CD4-positive, alpha-beta T cell (primary cell): ENCODE measurements around the gene IQCM. TPM values are rescaled to one million over a fixed set of nuclear protein-coding genes. Genes with fewer than 3 reads are reported as not detected.

Experiments
- ATAC-seq: fragments of 200-7000 bp; cut with Tn5 transposase; one replicate; pipeline ENCODE4 v1.10.0; 2022; ENCODE audit warnings: mild to moderate bottlenecking; ENCODE audit not compliant: poor library complexity
- CTCF ChIA-PET: fragments of 350-600 bp; sonication (Branson Sonifier 250); formaldehyde crosslinking; loops from one replicate; lab custom pipeline; 2021; ENCODE audit warnings: antibody characterized with exemption, inconsistent platforms; lab: Charles Lee
- POLR2A ChIA-PET: fragments of 350-600 bp; sonication (Branson Sonifier 250); formaldehyde crosslinking; loops from one replicate; lab custom pipeline; 2021; ENCODE audit warnings: antibody characterized with exemption, inconsistent platforms; lab: Charles Lee
- DNase-seq, 14 experiments: peaks; one replicate each; pipeline ENCODE4 v3.0.0-alpha.2; 2013 to 2020; ENCODE audit warnings: mixed read lengths in 2 of 14
- H3K27ac ChIP-seq, 2 donors: one replicate each; pipeline versions ENCODE4 v1.5.1 to v1.7.0; 2013; ENCODE audit warnings: low read length in 2 of 2, low read depth in 1 of 2, mild to moderate bottlenecking in 1 of 2
- H3K27me3 ChIP-seq, 2 experiments: 1 replicate in 1 of 2; 2 replicates in 1 of 2; pipeline versions ENCODE4 v1.6.1 to v1.7.0; 2013; ENCODE audit warnings: low read length in 2 of 2, control low read depth in 1 of 2, mild to moderate bottlenecking in 1 of 2, moderate library complexity in 1 of 2; ENCODE audit not compliant: insufficient read depth in 2 of 2, control insufficient read depth in 1 of 2
- H3K36me3 ChIP-seq: one replicate; pipeline ENCODE4 v1.6.1; 2013; ENCODE audit warnings: low read length, control low read depth; ENCODE audit not compliant: insufficient read depth
- H3K4me1 ChIP-seq: one replicate; pipeline ENCODE4 v1.6.1; 2013; ENCODE audit warnings: low read length, control low read depth; ENCODE audit not compliant: insufficient read depth
- H3K4me3 ChIP-seq: one replicate; pipeline ENCODE4 v1.5.1; 2013; ENCODE audit warnings: mild to moderate bottlenecking, low read length, moderate library complexity
- H3K9me3 ChIP-seq, 2 experiments: 1 replicate in 1 of 2; 2 replicates in 1 of 2; pipeline versions ENCODE4 v1.6.1 to v1.7.0; 2013; ENCODE audit warnings: low read length in 2 of 2, mild to moderate bottlenecking in 2 of 2, control low read depth in 1 of 2, moderate library complexity in 1 of 2; ENCODE audit not compliant: control insufficient read depth in 1 of 2, insufficient read depth in 1 of 2
- H3K27ac Mint-ChIP-seq: one replicate; pipeline ENCODE4 v1.8.0; 2020; ENCODE audit warnings: mixed read lengths
- H3K27me3 Mint-ChIP-seq: one replicate; pipeline ENCODE4 v1.8.0; 2021; ENCODE audit warnings: mixed read lengths
- H3K36me3 Mint-ChIP-seq: one replicate; pipeline ENCODE4 v1.8.0; 2021; ENCODE audit warnings: low read depth, mixed read lengths
- H3K4me1 Mint-ChIP-seq: one replicate; pipeline ENCODE4 v1.8.0; 2021; ENCODE audit warnings: low read depth, mixed read lengths
- H3K4me3 Mint-ChIP-seq: one replicate; pipeline ENCODE4 v1.8.0; 2020; ENCODE audit warnings: mild to moderate bottlenecking, mixed read lengths
- H3K9me3 Mint-ChIP-seq: one replicate; pipeline ENCODE4 v1.8.0; 2020; ENCODE audit warnings: mixed read lengths
- CTCF ChIP-seq: fragments of 200-600 bp; IDR thresholded peaks from one replicate; pipeline ENCODE4 v1.8.0; 2022; ENCODE audit warnings: antibody characterized with exemption, mild to moderate bottlenecking
- intact Hi-C, 2 experiments: fragments of 100-400 bp; cut with DNase I in 1 of 2; cut with micrococcal nuclease in 1 of 2; formaldehyde crosslinking; loops; one replicate each; pipeline versions ENCODE4 v1.15.1 to v1.9.0; 2023 to 2025; cut with DNase I, micrococcal nuclease
- total RNA-seq, 174 experiments: library from RNA in 2 of 174; stranded (reverse) in 2 of 174; gene quantifications; one replicate each; pipeline ENCODE4 v1.2.3 and lab custom pipeline; 2021 to 2026

The IQCM gene
- total RNA-seq, 2 experiments from 2014 or later, result not detected

- Histone ChIP-seq H3K9me3 (no peaks in the 10 kb centered on the region), H3K4me1 (no peaks in the 10 kb centered on the region), H3K27me3 (no peaks in the 10 kb centered on the region), H3K27ac (no peak overlapping the region), H3K4me3 (no peak overlapping the region), H3K36me3 (no peaks in the 10 kb centered on the region)
- H3K4me1 Mint-ChIP-seq, result no peaks in the 10 kb centered on the region
- H3K4me3 Mint-ChIP-seq, result no peak overlapping the region
- POLR2A ChIA-PET, result no interaction called here
- intact Hi-C loops, result no loop called here
- H3K9me3 Mint-ChIP-seq, result peaks cover 5% of the 10 kb centered on the region
- H3K36me3 Mint-ChIP-seq, result no peaks in the 10 kb centered on the region
- no peak overlapping the region for H3K27ac Mint-ChIP-seq
- CTCF ChIA-PET, result no interaction called here
- no peaks in the 10 kb centered on the region for H3K27me3 Mint-ChIP-seq
- DNase-seq (no peak), ATAC-seq (no peak)
- TF ChIP-seq CTCF, result no peak
Measured at GRCh38 chr4:149604827-149605226, 210.8 kb downstream of the IQCM start.

- H3K9me3 Mint-ChIP-seq, result peaks cover 10% of the 10 kb centered on the region
- POLR2A ChIA-PET, result no interaction called here
Measured at GRCh38 chr4:149595500-149595899, 220.1 kb downstream of the IQCM start.

GRCh38 chr4:149589826-149590225, 225.8 kb downstream of the IQCM start:
- no peaks in the 10 kb centered on the region for H3K4me1 Mint-ChIP-seq
- no peak overlapping the region for H3K27ac ChIP-seq
- no peaks in the 10 kb centered on the region for H3K4me1 ChIP-seq
- H3K9me3 Mint-ChIP-seq, result peaks cover 14% of the 10 kb centered on the region
- no peaks in the 10 kb centered on the region for H3K27me3 ChIP-seq
- no peak for TF ChIP-seq CTCF
- H3K4me3 Mint-ChIP-seq, result no peak overlapping the region
- no peak overlapping the region for H3K27ac Mint-ChIP-seq
- no peak for DNase-seq
- intact Hi-C loops, result no loop called here
- POLR2A ChIA-PET, result no interaction called here
- H3K27me3 Mint-ChIP-seq, result no peaks in the 10 kb centered on the region
- H3K36me3 ChIP-seq, result no peaks in the 10 kb centered on the region
- H3K9me3 ChIP-seq, result no peaks in the 10 kb centered on the region
- no peak overlapping the region for H3K4me3 ChIP-seq
- no peaks in the 10 kb centered on the region for H3K36me3 Mint-ChIP-seq
- CTCF ChIA-PET, result no interaction called here
- ATAC-seq, result no peak

More at GRCh38 chr4:149595500-149595899, 220.1 kb downstream of the IQCM start:
- no peak overlapping the region for H3K27ac Mint-ChIP-seq
- H3K4me3 ChIP-seq, result no peak overlapping the region
- H3K27me3 Mint-ChIP-seq, result no peaks in the 10 kb centered on the region
- no peak overlapping the region for H3K27ac ChIP-seq
- H3K27me3 ChIP-seq, result no peaks in the 10 kb centered on the region
- no peaks in the 10 kb centered on the region for H3K9me3 ChIP-seq
- intact Hi-C loops, result no loop called here
- no peaks in the 10 kb centered on the region for H3K4me1 Mint-ChIP-seq
- no peaks in the 10 kb centered on the region for H3K4me1 ChIP-seq
- no peaks in the 10 kb centered on the region for H3K36me3 Mint-ChIP-seq
- H3K4me3 Mint-ChIP-seq, result no peak overlapping the region
- H3K36me3 ChIP-seq, result no peaks in the 10 kb centered on the region
- CTCF ChIA-PET, result no interaction called here
- ATAC-seq (no peak), DNase-seq (no peak)
- TF ChIP-seq CTCF, result no peak
